ENCODE measurements around the gene KLHL6. TPM values are rescaled to one million over a fixed set of nuclear protein-coding genes. Genes with fewer than 3 reads are reported as not detected.

Gene KLHL6
- total and polyA plus RNA-seq, 10 of the 15 experiments (the other 5 are each of a cell fraction or from before 2014, with no cell fraction given), result 4.0 to 91.8 (median 24.4) TPM

GRCh38 chr3:183546625-183547024 is 8.9 kb downstream of the KLHL6 start:
- Histone ChIP-seq H3K9ac (ENCODE audit: control insufficient read depth, insufficient read depth, low read length) (no peak overlapping the region), H3K27me3 (replicated peaks in 1 of 2; ENCODE audit: control insufficient read depth in 2 of 2, insufficient read depth in 2 of 2, low read length in 1 of 2) (no peaks in the 10 kb centered on the region), H3K4me1 (ENCODE audit: control insufficient read depth, insufficient read depth, low read length) (peaks cover 12% of the 10 kb centered on the region), H3K27ac (ENCODE audit: control insufficient read depth, insufficient read depth) (no peak overlapping the region), H3K4me2 (ENCODE audit: control insufficient read depth, insufficient read depth) (no peak overlapping the region), H3K36me3 (ENCODE audit: control insufficient read depth in 2 of 2, insufficient read depth in 2 of 2, low read length in 1 of 2) (peaks cover 0 to 6% of the 10 kb centered on the region in 2 experiments; a peak in 2 of 4 replicates), H4K20me1 (ENCODE audit: control insufficient read depth, insufficient read depth) (0 out of 2 replicates have a peak, but pooled peaks cover 3% of the 10 kb centered on the region), H3K9me3 (replicated peaks; ENCODE audit: control insufficient read depth, insufficient read depth, low read length) (no peaks in the 10 kb centered on the region), H2AFZ (ENCODE audit: control insufficient read depth, low read depth, low read length) (no peak overlapping the region), H3K79me2 (ENCODE audit: control insufficient read depth, insufficient read depth, low read length) (peaks cover 8% of the 10 kb centered on the region), H3K4me3 (no peak overlapping the region)
- ChIA-PET POLR2A (interaction anchor here (1.1 to 6.0 kb wide), 3 partner anchors 14 to 19 kb away, joined by 3 to 51 read pairs (median 18); no protein-coding TSS in a partner anchor), CTCF (no interaction called here), RAD21 (ENCODE audit: unreplicated experiment) (interaction anchor here (3.1 to 9.3 kb wide), 2 partner anchors 8 to 13 kb away, joined by 17 to 154 read pairs; no protein-coding TSS in a partner anchor), SMC1A (ENCODE audit: uncharacterized antibody, unreplicated experiment) (interaction anchor here (0.8 to 8.1 kb wide), 5 partner anchors 8 to 177 kb away, joined by 3 to 155 read pairs (median 13); no protein-coding TSS in a partner anchor)
- DNase-seq (ENCODE audit: low read depth, low spot score) (no peak), ATAC-seq (no peak), FAIRE-seq (no peak)
- TF ChIP-seq CBX3 (IDR thresholded peaks at IDR 0.05; ENCODE audit: borderline replicate concordance, low read depth) (no peak), EED (IDR thresholded peaks at IDR 0.05; ENCODE audit: low read depth) (no peak), ZZZ3 (IDR thresholded peaks at IDR 0.05; ENCODE audit: control insufficient read depth, insufficient read length, low read depth) (no peak), CREB1 (IDR thresholded peaks at IDR 0.05; ENCODE audit: low read depth) (no peak)
- TF ChIP-seq, protein P1, sequence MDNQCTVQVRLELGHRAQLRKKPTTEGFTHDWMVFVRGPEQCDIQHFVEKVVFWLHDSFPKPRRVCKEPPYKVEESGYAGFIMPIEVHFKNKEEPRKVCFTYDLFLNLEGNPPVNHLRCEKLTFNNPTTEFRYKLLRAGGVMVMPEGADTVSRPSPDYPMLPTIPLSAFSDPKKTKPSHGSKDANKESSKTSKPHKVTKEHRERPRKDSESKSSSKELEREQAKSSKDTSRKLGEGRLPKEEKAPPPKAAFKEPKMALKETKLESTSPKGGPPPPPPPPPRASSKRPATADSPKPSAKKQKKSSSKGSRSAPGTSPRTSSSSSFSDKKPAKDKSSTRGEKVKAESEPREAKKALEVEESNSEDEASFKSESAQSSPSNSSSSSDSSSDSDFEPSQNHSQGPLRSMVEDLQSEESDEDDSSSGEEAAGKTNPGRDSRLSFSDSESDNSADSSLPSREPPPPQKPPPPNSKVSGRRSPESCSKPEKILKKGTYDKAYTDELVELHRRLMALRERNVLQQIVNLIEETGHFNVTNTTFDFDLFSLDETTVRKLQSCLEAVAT (IDR thresholded peaks at IDR 0.05), result peak; percentile 93
- TF ChIP-seq, protein P2, sequence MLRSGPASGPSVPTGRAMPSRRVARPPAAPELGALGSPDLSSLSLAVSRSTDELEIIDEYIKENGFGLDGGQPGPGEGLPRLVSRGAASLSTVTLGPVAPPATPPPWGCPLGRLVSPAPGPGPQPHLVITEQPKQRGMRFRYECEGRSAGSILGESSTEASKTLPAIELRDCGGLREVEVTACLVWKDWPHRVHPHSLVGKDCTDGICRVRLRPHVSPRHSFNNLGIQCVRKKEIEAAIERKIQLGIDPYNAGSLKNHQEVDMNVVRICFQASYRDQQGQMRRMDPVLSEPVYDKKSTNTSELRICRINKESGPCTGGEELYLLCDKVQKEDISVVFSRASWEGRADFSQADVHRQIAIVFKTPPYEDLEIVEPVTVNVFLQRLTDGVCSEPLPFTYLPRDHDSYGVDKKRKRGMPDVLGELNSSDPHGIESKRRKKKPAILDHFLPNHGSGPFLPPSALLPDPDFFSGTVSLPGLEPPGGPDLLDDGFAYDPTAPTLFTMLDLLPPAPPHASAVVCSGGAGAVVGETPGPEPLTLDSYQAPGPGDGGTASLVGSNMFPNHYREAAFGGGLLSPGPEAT (IDR thresholded peaks at IDR 0.05; ENCODE audit: low read depth), result no peak
- no TSS peak for BruUV-seq (replicated peaks)
- intact Hi-C loops (cut with micrococcal nuclease; ENCODE audit: unreplicated experiment) (no loop called here), in situ Hi-C loops (cut with MboI) (no loop called here)
- 87% methylated on average over 15 of the region's 19 CpGs for WGBS (ENCODE audit: insufficient coverage, insufficient replicate concordance, low lambda C conversion rate, missing lambda C conversion rate)
